Measurements from ENCODE around the gene TMEM37.

DNA sequence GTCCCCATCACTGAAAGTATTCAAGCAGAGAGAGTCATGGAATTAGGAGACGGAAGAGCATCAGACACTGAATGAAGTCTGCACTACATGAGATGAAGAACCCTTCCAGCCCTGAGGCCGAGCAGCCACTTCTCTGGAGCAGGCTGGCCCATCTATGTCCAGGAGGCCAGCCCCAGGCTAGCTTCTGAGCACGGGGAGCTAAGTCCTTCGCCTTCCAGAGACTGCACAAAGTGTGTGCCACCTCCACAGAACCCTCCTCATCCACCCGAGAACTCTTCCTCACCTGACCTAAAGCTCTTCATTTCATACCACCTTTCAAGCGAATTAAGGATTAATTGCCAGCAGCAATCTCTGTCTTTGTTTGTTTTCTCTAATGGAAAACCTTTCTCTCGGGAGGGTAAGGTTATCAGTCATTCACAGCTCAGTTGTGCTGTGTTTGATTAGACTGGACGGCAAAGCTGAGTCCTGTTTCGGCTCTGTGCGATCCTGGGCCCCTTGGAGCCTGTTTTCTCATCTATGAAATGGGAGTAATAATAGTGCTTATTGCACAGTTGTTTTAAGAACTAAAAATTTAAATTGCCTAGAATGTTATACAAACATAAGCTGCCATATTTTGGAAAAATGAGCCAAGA lies 54.7 kb downstream of the TMEM37 start:
- TF ChIP-seq, protein P1, sequence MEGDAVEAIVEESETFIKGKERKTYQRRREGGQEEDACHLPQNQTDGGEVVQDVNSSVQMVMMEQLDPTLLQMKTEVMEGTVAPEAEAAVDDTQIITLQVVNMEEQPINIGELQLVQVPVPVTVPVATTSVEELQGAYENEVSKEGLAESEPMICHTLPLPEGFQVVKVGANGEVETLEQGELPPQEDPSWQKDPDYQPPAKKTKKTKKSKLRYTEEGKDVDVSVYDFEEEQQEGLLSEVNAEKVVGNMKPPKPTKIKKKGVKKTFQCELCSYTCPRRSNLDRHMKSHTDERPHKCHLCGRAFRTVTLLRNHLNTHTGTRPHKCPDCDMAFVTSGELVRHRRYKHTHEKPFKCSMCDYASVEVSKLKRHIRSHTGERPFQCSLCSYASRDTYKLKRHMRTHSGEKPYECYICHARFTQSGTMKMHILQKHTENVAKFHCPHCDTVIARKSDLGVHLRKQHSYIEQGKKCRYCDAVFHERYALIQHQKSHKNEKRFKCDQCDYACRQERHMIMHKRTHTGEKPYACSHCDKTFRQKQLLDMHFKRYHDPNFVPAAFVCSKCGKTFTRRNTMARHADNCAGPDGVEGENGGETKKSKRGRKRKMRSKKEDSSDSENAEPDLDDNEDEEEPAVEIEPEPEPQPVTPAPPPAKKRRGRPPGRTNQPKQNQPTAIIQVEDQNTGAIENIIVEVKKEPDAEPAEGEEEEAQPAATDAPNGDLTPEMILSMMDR (IDR thresholded peaks at IDR 0.05; ENCODE audit: borderline replicate concordance, extremely low read depth, low read length, poor library complexity, severe bottlenecking), result no peak
- TF ChIP-seq EZH2 (IDR thresholded peaks at IDR 0.05; ENCODE audit: borderline replicate concordance, low read depth, low read length, severe bottlenecking), result no peak

Measured in DND-41 (cell line).